T1000 (cell line): ENCODE results near the gene RTP2.
"Not testable (repeated sequence)": the region's sequence is repeated elsewhere in the genome, so short reads cannot be mapped to it uniquely, and the experiment has no call there.

Experiments
- DNase-seq: peaks from one replicate; lab custom pipeline; 2025; ENCODE audit warnings: mixed read lengths; lab: John Stamatoyannopoulos, UW

The RTP2 gene

GRCh38 chr3:187713504-187713903, 11.1 kb upstream of the RTP2 start:
- DNase-seq = no peak

- no peak for DNase-seq
Measured at GRCh38 chr3:187709155-187709554, 6.8 kb upstream of the RTP2 start.

GRCh38 chr3:187708696-187709095, 6.3 kb upstream of the RTP2 start:
- no peak for DNase-seq

GRCh38 chr3:187706971-187707370, 4.6 kb upstream of the RTP2 start:
- DNase-seq = no peak

- DNase-seq = no peak
Measured at GRCh38 chr3:187705164-187705563, 2.8 kb upstream of the RTP2 start.

- DNase-seq = no peak
Measured at GRCh38 chr3:187700249-187700648, 2.1 kb downstream of the RTP2 start.

- no peak for DNase-seq
Measured at GRCh38 chr3:187698499-187699399, 3.6 kb downstream of the RTP2 start.

GRCh38 chr3:187696021-187696420, 6.3 kb downstream of the RTP2 start:
- DNase-seq = no peak

GRCh38 chr3:187695449-187695848, 6.9 kb downstream of the RTP2 start:
- no peak for DNase-seq

GRCh38 chr3:187694801-187695200, 7.6 kb downstream of the RTP2 start:
- DNase-seq = no peak

GRCh38 chr3:187693431-187693830, 8.9 kb downstream of the RTP2 start:
- no peak for DNase-seq

- DNase-seq = no peak
Measured at GRCh38 chr3:187689984-187690383, 12.4 kb downstream of the RTP2 start.

- DNase-seq = no peak
Measured at GRCh38 chr3:187686621-187687273, 15.6 kb downstream of the RTP2 start.

- no peak for DNase-seq
Measured at GRCh38 chr3:187685948-187686347, 16.4 kb downstream of the RTP2 start.

GRCh38 chr3:187684880-187685279, 17.5 kb downstream of the RTP2 start:
- no peak for DNase-seq

GRCh38 chr3:187684444-187684843, 17.9 kb downstream of the RTP2 start:
- DNase-seq = no peak

GRCh38 chr3:187681756-187682155, 20.6 kb downstream of the RTP2 start:
- not testable (repeated sequence) for DNase-seq

GRCh38 chr3:187679638-187680396, 22.5 kb downstream of the RTP2 start:
- DNase-seq = peak; percentile 69

- peak; percentile 54 for DNase-seq
Measured at GRCh38 chr3:187678726-187679268, 23.6 kb downstream of the RTP2 start.

- DNase-seq = no peak
Measured at GRCh38 chr3:187677604-187678003, 24.8 kb downstream of the RTP2 start.

- no peak for DNase-seq
Measured at GRCh38 chr3:187673012-187673411, 29.3 kb downstream of the RTP2 start.
